ENCODE results near the gene ELOVL5.

Gene ELOVL5

DNA sequence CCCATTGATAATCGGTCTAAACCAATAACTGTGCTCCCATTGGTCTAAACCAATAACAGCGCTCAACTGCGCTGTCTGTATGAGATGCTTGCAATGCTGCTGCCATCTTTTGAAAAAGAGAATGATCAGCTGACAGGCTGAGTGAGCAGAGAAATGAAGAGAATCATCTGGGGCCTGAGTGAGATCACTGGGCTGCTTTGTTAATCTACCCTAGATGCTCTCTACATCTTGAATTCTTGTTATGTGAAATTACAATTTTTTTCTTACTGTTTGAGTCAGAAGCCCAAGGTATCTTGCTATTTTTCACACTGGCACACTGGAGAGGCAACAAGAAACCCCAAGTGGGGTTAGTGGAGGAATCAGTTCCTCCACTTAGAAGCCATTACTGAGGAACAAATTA lies 108.6 kb downstream of the ELOVL5 start:
- DNase-seq (ENCODE audit: low read depth, low spot score), result no peak

DNA sequence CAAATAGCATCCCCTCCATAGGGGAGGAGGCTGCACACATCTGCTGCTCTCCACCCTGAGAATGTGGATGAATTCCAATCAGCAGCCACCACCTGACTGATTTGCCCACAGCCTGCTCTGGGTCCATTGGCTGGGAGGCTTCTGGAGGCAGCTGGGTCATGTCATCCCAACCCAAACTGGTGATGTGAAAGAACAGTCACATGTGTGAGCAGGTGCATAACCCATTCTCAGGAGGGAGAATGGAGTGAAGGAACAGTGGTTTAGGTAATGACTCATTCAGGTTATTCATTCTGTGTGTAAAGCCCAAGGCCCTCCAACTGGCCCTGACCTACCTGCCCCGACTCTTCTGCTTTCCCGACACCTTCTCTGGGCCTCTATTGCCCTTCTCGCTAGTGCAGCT lies 109.2 kb downstream of the ELOVL5 start:
- DNase-seq (ENCODE audit: low read depth, low spot score), result no peak

DNA sequence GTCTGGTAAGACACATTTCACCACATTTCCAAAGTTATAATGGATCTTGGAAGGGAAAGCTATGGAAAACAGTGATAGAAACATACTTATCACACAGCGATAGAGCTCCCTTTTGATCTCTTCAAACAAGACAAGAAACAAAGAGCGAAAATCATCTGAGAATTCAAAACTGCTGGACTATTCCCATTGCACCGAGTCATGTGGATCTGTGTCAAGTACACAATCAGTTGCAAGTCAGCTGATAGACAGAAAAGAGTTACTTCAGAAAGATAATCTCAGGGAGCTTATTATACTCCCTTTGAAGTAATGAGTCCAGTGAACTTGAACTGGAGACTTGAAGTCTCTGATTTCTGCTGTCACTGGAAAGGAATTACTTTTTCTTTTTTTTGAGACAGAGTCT lies 110.4 kb downstream of the ELOVL5 start:
- no peak for DNase-seq (ENCODE audit: low read depth, low spot score)

DNA sequence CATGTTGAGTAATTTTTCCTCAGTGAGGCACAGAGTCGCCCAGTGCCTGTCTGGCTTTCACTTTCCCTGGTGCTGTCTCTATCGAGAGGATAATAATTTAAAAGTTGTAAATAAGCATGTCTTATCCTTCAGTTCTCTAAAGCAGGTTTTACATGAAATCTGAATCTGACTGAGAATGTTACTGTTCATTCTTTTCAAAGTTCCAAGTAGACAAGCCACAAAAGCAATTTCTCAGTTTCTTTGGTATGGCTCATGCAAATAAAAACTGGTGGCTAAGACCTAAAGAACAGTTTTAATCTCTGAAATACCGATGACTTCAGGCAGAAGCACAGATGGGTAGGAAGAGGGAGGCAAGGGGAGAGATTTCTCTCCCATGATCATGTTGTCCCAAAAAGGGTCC lies 112.5 kb downstream of the ELOVL5 start:
- DNase-seq (ENCODE audit: low read depth, low spot score), result no peak

DNA sequence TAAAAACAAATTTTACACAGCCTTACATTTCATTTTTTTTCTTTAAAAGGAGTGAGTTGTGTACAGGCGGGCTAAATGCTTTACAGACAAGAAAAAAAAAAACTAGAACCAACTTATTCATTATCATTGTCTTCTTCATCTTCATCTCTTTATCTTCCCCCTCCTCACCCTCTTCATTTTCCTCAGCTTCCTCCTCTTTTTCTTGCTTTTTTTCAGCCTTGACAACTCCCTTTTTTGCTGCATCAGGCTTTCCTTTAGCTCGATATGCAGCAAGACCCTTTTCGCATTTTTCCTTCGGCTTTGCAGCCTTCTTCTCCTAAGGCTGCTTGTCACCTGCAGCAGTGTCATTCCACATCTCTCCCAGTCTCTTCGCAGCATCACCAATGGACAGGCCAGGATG lies 113.2 kb downstream of the ELOVL5 start:
- no peak for DNase-seq (ENCODE audit: low read depth, low spot score)

DNA sequence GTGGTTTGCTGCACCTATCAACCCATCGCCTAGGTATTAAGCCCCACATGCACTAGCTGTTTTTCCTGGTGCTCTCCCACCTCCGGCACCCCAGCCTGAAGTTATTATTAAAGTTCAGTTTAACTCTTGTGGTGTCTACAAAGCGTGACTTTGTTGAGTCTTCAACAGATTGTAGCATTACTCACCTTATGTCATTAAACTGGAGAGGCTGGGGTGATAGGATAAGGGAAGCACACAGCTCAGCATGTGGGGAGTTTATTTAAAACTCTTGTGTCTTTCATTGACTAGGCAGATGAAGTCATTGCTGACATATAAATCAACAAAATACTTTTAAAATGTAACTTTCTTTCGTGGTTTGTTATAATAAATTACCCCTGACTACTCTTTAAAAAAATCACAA lies 115.4 kb downstream of the ELOVL5 start:
- DNase-seq (ENCODE audit: low read depth, low spot score), result no peak

DNA sequence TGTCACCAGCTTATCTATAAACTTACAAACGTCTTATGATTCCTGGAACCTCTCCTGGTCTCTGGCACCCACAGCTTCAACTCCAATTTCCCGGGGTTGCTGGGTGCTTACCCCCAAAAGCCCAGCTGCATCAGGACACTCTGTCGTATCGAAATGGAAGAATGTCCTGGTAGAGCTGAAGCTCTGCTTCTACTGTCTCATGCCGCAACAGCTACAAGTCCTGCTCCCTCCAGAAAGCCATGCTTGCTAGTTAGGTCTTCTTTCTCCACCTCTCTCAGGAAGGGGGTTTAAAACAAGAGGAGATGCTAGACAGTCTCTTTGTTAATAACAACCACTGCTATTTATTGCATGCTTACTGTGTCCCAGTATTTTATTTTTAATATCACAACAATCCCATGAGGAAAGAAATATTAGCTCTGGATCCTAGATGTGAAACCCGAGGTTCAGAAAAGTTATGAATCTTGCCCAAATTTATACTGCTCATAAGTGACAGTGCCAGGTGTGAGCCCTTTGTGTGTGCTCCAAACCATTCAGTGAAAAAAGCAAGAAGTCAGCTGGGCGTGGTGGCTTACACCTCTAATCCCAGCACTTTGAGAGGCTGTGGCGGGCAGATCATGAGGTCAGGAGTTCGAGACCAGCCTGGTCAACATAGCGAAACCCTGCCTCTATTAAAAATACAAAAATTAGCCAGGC lies 117.8 kb downstream of the ELOVL5 start:
- DNase-seq (ENCODE audit: low read depth, low spot score), result no peak

DNA sequence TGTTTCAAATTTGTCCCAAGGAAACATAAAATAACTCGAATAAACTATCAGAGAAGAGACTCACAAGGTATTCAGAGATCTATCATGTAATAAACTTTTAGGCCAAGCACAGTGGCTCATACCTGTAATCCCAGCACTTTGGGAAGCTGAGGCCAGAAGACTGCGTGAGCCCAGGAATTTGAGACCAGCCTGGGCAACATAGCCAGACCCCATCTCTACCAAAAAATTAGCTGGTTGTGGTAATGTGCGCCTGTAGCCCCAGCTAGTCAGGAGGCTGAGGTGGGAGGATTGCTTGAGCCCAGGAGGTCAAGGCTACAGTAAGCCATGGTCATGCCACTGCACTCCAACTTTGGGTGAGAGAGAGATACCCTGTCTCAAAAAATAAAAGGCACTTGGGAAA lies 120.9 kb downstream of the ELOVL5 start:
- DNase-seq (ENCODE audit: low read depth, low spot score), result no peak

DNA sequence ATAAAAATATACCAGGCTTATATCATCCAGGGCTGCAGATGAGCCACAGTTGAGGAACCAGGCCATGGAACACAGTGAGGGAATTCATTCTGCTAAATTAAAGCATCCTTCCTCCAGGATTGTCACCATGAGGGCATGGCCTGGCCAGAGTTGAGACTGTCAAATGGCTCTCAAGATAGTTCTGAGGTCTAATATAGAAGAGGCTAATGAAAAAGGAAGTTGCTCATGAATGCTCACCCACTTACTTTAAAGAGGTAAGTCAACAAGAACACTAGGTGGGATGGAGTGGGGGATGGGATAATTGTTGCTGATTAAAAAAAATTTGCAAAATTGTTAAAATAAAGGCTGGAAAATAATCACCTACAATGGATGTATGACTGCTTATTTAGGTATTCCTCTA lies 128.1 kb downstream of the ELOVL5 start:
- DNase-seq (ENCODE audit: low read depth, low spot score), result no peak
